ENCODE results near the gene SHROOM4. TPM values are rescaled to one million over a fixed set of nuclear protein-coding genes. Genes with fewer than 3 reads are reported as not detected.

SHROOM4 gene
- total and polyA plus RNA-seq, 2 of the 13 experiments (the other 11 are each of a cell fraction or from before 2014, with no cell fraction given), result 0.08 to 0.18 TPM

- ChIA-PET CTCF (ENCODE audit: low intra/inter-chr PET ratio, low total read pairs) (no interaction called here), POLR2A (no interaction called here)
- Histone ChIP-seq H3K27ac (ENCODE audit: extremely low read length, insufficient read depth, low read length) (no peak overlapping the region), H3K27me3 (ENCODE audit: control insufficient read depth in 1 of 2, insufficient read depth in 2 of 2, low read length in 2 of 2) (no peaks in the 10 kb centered on the region), H3K4me2 (ENCODE audit: low read depth, low read length) (no peak overlapping the region), H3K4me3 (replicated peaks in 1 of 3; ENCODE audit: insufficient read depth in 1 of 3, low read depth in 2 of 3, low read length in 3 of 3) (no peak overlapping the region), H3K9me3 (ENCODE audit: low read length) (no peaks in the 10 kb centered on the region), H2AFZ (ENCODE audit: low read length) (no peak overlapping the region), H3K79me2 (ENCODE audit: insufficient read depth, low read length) (no peaks in the 10 kb centered on the region), H3K9ac (ENCODE audit: insufficient read depth, low read depth, low read length) (no peak overlapping the region), H3K4me1 (ENCODE audit: insufficient read depth, low read length) (no peaks in the 10 kb centered on the region), H3K36me3 (replicated peaks in 1 of 2; ENCODE audit: control insufficient read depth in 1 of 2, insufficient read depth in 2 of 2, low read length in 2 of 2) (no peaks in the 10 kb centered on the region), H4K20me1 (ENCODE audit: insufficient read depth, low read length) (no peaks in the 10 kb centered on the region)
- WGBS (ENCODE audit: low lambda C conversion rate), result 82% methylated on average over 1 of the region's 1 CpG
- ATAC-seq, result no peak
- intact Hi-C loops (cut with micrococcal nuclease; ENCODE audit: unreplicated experiment) (no loop called here), in situ Hi-C loops (cut with HindIII; ENCODE audit: extremely low pct_ligation_motif_present, low pct_unique_long_range_greater_than_20kb) (no loop called here)
- FAIRE-seq, result no peak
- no TSS peak for BruUV-seq (replicated peaks)
- no peak for DNase-seq (ENCODE audit: low spot score)
- TF ChIP-seq IRF9 (CRISPR knock-in tag; IDR thresholded peaks at IDR 0.05; ENCODE audit: borderline replicate concordance) (no peak), HMG20B (CRISPR knock-in tag; conservative IDR thresholded peaks at IDR 0.05) (no peak), ZBTB49 (CRISPR knock-in tag; IDR thresholded peaks at IDR 0.05; ENCODE audit: borderline replicate concordance) (no peak), BHLHE40 (IDR thresholded peaks at IDR 0.05; ENCODE audit: low read length) (no peak), KMT2A (CRISPR knock-in tag; IDR thresholded peaks at IDR 0.05) (no peak), NBN (conservative IDR thresholded peaks at IDR 0.05) (no peak), ZBTB34 (CRISPR knock-in tag; IDR thresholded peaks at IDR 0.05) (no peak), BATF2 (CRISPR knock-in tag; IDR thresholded peaks at IDR 0.05) (no peak), ZZZ3 (CRISPR knock-in tag; IDR thresholded peaks at IDR 0.05; ENCODE audit: borderline replicate concordance) (no peak), KIAA2018 (CRISPR knock-in tag; IDR thresholded peaks at IDR 0.05; ENCODE audit: borderline replicate concordance) (no peak), ZNF20 (CRISPR knock-in tag; IDR thresholded peaks at IDR 0.05) (no peak)
Observed at GRCh38 chrX:50668860-50669259, 145.1 kb downstream of the SHROOM4 start.

Measured in HepG2 (cell line).